Hepatocyte (in vitro differentiated cells): ENCODE data around the gene OTULIN.

Source experiments
- CTCF ChIP-seq: fragments of 200-600 bp; sonication (generic); IDR thresholded peaks from 2 replicates; pipeline ENCODE4 v1.5.1; 2016; ENCODE audit warnings: antibody characterized with exemption, mild to moderate bottlenecking; ENCODE audit not compliant: poor library complexity
- EZH2 ChIP-seq: fragments of 200-600 bp; sonication (generic); IDR thresholded peaks from 2 replicates; pipeline ENCODE4 v1.6.1; 2016; ENCODE audit warnings: antibody characterized with exemption, mild to moderate bottlenecking, borderline replicate concordance
- EZH2phosphoT487 ChIP-seq: fragments of 200-600 bp; sonication (generic); IDR thresholded peaks from one replicate; pipeline ENCODE4 v1.6.1; 2018; ENCODE audit warnings: antibody characterized with exemption, mild to moderate bottlenecking, low read depth, moderate library complexity; ENCODE audit not compliant: unreplicated experiment, severe bottlenecking

DNA sequence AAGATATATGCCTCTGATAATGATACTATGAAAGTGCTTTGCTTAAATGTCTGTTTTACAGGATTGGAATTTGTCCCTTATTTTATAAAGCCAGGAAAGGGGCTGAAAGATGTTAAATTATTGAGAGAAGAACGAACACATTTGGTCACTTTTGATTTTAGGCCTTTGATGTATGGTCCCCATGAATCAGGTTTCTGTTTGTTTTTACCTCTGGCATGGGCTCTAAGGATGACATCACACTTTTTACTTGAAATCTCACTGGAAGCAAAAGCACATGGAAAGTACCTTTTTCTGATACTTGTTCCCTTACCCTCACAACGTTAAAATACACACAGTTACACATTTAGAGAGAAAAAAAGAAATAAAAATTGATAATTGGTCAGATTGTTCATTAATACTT lies 6.9 kb downstream of the OTULIN start:
- no peak for TF ChIP-seq CTCF
- TF ChIP-seq EZH2 = no peak
- TF ChIP-seq EZH2phosphoT487 = no peak
